ENCODE measurements around the gene SPG21.
"Not testable (repeated sequence)": the region's sequence is repeated elsewhere in the genome, so short reads cannot be mapped to it uniquely, and the experiment has no call there.

SPG21 gene, protein sequence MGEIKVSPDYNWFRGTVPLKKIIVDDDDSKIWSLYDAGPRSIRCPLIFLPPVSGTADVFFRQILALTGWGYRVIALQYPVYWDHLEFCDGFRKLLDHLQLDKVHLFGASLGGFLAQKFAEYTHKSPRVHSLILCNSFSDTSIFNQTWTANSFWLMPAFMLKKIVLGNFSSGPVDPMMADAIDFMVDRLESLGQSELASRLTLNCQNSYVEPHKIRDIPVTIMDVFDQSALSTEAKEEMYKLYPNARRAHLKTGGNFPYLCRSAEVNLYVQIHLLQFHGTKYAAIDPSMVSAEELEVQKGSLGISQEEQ

DNA sequence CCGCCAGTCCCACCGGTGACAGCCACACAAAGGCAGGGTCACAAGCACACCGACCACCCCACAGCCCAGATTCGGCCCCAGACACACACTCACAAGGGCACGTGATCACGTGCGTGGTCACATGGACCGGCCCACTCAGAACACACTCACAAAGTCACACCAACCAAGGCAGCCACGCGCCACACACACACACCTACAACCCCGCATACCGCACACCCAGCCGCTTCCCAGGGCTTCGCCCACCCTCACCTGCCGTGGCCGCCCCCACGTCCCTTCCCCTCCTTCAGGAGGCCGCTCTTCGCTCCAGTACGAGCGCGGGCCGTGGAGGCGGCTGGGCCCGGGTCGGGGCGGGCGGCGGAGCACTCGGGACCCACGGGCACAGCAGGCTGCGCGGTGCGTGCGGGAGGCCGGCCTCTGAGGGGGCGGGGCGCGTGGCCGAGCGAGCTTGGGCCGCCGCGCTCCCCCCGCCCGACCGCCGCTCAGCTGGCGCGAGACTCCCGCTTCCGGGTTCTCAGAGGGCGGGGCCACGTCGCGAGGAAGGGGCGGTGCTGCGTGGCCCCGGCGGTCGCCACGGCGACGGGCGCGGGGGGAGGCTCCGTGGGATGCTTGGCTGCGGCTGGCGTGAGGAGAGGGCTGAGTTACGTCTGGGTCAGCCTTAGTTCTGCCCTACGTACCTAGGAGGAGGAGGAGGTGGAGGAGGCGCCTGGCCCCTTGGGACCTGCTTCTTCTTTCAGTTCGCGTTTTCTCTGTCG, at the start of gene SPG21:
SPG21 (minus strand) TSS at position 499 of the 752 bp plus-strand sequence. CDS start 6,345 bp downstream, outside the sequence.
- DNase-seq, result peak; percentile 96

DNA sequence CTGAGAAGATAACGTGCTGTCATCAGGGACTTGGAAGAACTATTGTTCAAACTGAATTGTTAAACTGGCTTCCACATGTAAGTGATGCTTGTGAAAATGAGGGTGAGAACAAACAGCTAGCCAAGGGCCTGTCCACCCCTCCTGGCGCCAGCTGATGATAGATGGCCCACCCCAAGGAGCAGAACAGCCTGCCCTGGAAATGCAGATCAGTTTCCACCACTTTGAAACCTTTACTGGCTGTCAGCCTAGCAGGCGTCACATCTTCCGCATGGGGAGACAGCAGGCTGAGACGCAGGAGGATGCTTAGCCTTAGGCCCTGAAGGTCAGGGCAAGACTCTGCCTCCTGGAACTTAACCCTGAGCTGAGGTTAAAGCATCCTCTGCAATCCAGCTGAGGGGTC, 49.1 kb upstream of the SPG21 start:
- DNase-seq, result no peak

DNA sequence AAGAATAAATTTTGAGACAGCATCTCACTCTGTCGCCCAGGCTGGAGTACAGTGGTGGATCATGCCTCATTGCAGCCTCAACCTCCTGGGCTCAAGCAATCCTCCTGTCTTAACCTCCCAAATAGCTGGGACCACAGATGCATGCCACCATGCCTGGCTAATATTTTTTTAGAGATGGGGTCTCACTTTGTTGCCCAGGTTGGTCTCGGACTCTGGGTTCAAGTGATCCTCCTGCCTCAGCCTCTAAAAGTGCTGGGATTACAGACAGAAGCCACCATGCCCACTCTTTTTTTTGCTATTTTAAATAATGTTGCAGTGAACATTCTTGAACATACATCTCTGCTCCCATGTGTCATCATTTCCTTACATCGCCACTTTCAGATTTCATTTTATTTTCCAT, 48.7 kb upstream of the SPG21 start:
- DNase-seq, result no peak

DNA sequence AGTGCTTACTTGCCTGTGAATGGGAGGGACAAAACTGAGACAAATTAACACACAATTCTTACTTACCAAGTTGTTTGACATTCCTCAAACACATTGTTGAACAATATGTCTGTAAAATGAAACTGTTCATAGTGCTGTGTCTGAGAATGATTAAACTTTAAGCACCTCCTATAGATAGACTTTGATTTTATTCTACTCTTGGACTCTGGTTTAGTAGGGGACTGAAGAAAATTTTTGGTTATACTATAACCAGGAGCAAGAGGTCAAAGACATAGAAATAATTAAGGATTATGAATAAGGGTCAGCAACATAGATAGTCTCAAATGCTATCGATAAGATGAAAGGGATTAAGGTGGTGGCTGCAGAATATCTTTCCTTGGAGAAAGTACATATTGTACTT, 47.6 kb upstream of the SPG21 start:
- DNase-seq, result no peak

DNA sequence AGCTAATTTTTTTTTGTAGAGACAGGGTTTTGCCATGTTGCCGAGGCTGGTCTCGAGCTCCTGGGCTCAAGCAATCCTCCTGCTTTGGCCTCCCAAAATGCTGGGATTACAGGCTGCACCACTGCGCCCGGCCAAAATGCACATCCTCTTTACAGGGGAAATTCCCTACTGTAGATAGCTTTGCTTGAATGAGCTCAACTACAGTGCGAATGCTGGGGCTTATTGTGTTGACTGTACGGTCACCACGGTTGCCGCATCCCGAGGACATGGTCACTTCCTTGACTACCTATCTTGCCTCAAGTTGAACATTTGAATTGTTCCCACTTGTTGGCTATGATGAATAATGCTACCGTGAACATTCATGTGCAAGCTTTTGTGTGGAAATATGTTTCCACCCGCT, 45.0 kb upstream of the SPG21 start:
- no peak for DNase-seq

DNA sequence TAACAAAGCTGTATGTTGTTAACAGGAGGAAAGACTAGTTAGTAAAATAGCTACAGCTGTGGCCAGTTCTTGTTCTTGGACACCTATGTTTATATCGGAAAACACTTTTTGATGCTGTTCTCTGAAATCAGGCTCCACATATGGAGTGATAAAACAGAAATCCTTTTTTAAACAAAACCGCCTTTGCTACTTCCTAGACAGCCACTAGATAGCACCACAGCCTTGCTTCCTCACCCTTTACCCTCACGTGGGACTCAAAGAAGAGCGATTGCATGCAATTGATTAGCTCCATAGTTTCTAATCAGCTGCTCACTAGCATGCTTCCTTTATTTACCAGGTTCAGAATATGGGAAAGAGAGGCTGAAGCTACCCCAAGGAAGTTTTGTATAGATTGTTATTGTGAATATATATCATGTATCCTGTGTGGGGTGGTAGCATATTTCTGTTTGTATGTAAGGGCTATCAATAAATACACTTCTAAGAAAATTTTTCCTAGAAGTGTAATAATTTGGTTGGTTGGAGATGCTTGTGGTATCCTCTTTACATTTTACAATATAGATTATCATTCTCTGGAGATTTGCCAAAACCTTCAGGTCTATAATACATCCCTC, 44.0 kb upstream of the SPG21 start:
- peak; percentile 69 for DNase-seq

DNA sequence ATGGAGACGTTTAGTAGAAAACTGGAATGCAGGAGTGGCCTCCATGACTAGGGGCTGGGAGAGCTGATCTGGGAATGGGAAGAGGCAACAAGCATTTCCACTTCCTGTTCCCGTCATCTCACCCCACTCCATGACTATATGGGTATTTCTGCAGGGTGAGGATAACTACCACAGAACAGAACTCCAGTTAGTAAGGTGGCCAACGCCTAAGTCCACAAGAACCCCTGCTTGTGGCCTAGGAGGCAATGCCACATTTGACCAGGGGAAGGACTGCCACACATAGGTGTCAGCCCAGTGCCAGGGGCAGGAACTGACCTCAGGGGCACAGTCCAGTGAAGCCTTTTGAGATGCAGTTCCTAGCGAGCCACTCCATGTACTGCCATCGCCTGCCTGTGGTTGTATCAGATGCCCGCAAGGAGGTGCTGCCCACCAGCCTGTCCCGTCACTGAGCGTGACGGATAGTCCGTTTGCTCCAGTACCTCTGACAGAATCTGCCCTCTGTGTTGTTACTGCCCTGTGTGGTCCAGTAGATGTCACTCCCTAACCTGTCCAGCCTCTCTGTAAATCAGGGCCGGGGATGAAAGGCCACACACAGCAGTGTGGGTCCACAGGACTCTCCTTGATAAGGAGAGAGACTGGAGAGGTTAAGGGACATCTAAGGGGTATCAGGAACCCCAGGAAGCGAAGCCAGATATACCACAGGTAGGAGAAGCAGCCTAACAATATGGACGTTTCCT, 43.3 kb upstream of the SPG21 start:
- peak; percentile 90 for DNase-seq

DNA sequence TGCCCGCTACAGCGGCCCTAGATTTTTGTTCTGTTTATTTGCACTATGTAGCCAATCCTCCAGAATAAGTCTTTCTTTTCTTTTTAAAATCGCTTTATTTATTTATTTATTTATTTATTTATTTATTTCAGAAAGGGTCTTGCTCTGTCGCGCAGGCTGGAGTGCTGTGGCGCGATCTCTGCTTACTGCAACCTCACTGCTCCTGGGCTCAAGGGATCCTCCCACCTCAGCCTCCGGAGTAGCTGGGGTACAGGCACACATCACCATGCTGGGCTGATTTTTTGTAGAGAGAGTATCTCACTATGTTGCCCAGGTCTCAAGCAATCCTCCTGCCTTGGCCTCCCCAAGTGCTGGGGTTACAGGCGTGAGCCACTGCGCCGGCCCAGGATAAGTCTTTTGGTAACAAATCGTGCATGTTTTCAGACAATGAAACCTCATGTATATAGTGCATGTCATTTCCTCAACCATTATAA, 40.1 kb upstream of the SPG21 start:
- DNase-seq, result no peak

DNA sequence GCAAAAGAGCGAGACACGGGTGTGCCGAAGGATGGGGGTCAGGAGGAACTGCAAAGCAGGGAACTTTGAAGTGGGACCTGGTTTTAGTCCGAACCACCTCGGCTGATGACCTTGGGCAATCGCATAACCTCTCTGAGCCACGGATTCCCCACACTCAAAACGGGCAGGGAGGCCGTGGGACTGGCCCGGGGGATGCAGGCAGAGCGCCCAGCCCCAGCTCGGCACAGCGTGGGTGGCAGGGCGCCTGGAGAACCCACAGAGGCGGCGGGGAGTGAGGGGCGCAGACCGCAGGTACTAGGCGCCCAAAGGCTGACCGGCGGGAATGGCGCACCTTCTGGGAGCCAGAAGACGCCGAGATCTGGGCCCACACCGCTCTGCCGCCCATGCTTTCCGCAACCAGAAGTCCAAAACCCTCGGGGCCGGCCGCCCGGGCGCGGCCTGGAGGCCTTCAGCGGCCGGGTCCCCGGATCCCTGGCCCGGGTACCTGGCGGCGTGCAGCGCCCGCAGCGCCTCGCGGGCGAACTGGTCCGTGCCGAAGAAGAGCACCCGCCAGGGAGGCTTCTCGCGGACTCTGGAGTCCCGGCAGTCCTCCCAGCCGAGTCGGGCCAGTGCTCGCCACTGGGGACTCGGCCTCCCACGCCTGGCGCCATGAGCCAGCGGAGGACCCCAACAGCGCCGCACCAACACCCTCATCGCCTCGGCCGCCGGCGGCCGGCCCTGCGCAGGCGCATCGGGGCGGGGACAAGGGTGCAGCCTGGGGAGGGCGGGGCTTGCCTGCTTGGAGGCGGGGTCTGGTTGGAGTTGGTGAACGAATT, 39.4 kb upstream of the SPG21 start, which contains the start of gene MTFMT:
MTFMT (minus strand) TSS at position 719 of the 815 bp plus-strand sequence; CDS start at position 693, 26 bp downstream.
- DNase-seq, result peak; percentile 92

DNA sequence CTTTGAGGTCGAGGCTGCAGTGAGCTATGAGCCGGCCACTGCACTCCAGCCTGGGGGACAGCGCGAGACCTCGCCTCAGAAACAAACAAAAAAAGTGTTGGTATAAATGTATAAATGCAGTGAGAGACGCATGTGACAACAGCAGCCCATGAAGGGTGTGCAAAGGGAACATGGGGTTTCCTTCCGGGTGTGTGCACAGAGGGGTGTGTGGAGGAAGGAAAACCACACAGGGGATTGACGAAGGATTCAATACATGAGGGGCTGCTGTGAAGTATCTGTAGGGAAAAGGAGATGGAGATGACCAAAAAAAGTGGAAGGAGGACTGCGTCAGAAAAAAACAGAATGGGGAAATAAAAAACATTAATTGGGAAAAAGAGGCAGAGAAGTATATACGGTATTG, 38.6 kb upstream of the SPG21 start:
- no peak for DNase-seq

DNA sequence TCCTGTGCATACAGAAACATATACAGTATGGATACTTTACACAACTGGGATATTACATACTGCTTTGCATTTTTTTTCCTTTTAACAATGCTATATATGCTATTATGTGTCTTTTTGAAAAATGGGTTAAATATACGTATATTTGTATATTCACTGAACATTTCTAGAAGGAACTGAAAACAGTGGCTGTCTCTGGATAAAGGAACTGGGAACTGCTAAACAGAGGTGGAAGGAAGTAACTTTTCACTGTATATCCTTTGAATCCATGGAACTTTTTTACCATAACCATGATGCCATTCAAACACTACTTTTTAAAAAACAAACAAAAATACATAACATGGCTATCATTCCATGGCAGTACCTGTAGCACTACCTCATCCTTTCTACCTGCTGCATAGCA, 37.9 kb upstream of the SPG21 start:
- no peak for DNase-seq

DNA sequence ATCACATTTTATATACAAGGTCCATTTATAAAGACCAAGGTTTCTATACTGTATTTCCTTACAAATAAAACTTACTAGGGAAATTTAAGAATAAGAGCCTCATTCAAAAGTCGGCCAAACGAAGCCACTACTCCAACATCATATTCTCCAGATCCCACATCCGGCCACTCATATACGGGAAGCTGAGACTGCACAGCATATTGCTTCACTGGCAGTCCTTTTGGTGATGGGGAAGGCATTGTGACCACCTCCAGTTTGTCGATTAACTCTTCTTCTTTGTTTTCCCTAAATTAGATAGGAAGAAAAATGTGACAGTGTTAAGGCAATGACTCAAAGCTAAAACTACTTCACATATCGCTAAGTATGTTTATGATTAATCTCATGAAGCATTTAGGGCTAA, 37.0 kb upstream of the SPG21 start:
- DNase-seq, result no peak

DNA sequence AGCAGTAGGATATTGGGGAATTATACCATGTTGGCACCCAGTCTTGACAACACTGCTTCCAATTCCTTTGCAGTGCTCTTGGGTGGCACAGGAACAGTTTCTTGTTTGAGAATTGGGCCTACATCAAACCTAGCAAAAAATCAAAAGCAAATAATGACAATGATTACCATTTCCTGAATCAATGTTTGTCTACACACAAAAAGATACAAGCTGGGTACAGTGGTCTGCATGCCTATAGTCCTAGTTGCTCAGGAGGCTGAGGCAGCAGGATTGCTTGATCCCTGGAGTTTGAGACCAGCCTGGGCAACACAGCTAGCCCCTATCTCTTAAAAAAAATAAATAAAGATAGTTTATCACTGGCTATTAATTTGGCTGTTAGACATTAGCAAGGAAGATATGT, 31.8 kb upstream of the SPG21 start:
- no peak for DNase-seq

DNA sequence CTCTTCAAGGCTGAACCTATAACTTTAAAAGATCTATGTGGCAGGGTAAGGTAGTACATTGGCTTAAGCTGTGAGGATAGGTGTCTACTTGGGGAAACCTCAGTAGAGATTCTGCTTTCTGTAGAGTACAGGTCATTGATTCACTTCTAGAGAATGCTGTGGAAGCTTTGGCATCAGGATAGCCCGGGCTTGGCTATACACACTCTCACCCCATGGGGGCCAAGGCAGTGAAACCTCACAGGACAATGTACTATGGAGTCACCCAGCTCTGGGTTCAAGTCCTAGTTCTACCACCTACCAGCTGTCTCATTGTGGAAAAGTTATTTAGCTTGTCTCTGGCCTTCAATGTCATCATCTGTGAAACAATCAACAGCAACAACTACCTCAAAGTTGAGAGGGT, 30.7 kb upstream of the SPG21 start:
- no peak for DNase-seq

DNA sequence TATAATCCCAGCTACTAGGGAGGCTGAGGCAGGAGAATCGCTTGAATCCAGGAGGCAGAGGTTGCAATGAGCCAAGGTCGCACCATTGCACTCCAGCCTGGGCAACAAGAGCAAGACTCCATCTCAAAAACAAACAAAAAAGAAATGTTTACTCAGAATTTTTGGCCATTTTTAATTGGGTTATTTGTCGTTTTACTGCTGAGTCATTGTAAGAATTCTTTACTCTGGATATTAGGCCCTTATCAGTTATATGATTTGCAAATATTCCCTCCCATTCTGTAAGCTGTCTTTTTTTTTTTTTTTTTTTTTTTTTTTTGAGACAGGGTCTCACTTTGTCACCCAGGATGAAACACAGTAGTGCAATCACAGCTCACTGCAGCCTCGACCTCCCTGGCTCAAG, 21.5 kb upstream of the SPG21 start:
- DNase-seq, result not testable (repeated sequence)

DNA sequence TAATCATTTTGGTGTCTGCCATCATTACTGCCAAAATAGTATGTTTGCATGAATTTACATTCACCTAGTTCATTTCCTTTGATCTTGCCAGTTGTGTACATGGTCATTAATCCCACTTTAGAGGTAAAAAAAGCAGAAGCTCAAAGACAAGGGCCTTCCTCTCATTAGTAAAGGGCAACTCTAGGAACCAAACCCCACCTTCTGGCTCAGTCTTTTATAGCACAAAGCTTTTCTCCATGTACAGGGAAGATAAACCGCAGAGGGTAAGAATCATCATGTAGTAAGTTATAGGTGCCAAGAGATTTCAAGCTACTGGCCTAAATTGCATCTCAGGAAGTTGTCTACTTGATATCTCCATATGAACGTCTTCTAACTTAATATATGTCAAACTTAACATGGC, 19.3 kb upstream of the SPG21 start:
- peak; percentile 17 for DNase-seq

DNA sequence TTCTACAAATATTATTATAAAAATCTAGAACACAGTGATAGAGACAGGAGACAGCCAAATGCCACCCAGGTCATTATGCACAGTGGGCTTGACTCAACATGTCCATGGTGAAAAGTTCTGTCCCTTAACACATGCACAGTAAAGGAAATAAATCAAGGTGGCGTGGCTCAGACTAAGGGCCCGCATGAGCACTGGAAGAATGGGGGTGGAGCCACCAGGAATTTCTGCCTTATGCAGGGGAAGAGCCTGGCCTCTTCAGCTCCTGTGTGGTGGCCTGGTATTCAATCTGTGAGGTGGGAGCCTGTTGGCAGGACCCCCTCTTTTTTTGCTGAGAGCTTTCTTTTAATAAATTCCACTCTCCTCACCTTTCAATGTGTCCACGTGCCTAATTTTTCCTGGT, 17.2 kb upstream of the SPG21 start:
- no peak for DNase-seq

DNA sequence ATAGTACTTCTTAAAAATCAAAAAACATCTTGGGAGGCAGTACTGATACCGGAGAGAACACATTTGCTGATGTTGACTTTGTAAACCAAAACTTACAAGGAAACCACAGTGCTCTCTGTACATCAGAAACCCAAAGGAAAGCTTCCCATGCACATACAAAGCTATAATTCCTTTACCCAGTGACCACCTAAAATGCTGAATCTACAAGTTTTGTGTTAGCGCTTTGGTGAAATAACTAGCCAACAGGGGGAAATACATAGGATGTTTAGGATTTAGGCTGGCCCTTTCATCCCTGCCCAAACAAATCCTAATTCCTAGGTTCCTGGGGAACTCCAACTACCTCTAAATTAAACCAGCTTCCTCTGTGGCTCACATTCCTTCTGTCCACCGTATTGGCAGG, 15.3 kb upstream of the SPG21 start:
- DNase-seq, result no peak

DNA sequence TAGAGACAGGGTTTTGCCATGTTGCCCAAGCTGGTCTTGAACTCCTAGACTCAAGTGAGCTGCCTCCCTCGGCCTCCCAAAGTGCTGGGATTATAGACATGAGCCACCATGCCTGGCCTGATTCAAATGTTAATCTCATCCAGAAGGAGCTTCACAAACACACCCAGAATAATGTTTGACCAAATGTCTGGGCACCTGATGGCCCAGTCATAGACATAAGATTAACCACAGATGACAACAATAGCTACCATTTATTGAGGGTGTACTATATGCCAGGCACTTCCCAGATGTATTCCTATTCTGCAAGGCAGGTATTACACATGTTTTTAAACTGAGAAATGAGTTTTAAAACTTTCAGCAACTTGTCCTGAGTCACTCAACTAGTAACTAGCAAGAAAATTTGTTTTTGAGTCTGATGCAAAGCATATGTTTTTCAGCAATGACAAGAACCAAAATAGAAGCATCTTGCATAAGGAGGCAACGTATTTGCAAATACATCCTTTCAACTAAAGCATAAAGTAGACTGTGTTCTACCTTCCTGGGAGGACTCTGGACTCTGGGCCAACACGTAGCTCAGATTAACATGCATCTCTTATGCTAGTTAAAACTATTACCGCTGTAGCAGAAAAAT, 8.1 kb upstream of the SPG21 start:
- no peak for DNase-seq

DNA sequence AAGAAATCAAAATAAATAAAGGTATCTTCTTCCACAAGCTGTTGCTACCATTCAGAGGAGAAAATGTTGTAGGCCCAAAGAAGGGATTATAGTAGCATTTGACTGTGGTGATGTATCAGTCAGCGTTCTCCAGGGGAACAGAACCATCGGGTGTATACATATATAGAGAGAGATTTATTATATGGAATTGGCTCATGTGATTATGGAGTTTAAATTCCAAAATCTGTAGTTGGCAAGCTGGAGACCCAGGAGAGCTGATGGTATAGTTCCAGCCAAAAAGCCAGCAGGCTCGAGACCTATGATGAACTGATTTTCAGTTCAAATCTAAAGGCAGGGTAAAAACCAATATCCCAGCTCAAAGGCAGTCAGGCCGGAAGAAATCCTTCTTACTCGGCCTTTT, 7.4 kb upstream of the SPG21 start:
- DNase-seq, result no peak

DNA sequence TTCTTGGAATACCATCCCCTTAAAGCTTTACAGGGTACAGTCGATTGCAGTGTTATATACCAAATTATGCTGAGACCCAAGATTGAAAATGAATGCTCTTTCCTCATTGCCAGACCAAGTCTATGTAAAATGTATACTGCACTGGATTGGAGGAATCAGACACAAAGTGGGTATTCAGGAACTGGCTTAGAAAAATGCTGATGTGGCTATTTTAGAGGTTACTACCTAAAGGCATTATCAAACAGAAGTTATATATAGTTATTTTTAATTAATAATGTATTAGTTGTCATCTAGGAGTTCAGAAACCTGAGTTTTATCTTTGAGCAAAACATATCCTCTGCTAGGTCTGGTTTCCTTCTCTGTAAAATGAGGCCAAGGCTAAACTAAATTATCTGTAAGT, 3.6 kb upstream of the SPG21 start:
- DNase-seq, result no peak
